SK-N-SH (cell line): ENCODE measurements around the gene CFAP68. TPM values are rescaled to one million over a fixed set of nuclear protein-coding genes. Genes with fewer than 3 reads are reported as not detected.
"Not testable (repeated sequence)": the region's sequence is repeated elsewhere in the genome, so short reads cannot be mapped to it uniquely, and the experiment has no call there.

Source experiments
- CTCF ChIA-PET: fragments of 300-600, 350-600 bp; formaldehyde crosslinking; extraction: SDS; loops from one replicate; lab custom pipeline; 2021; lab: Yijun Ruan, JAX
- POLR2A ChIA-PET: fragments of 350-600 bp; sonication (Branson Sonifier 250); formaldehyde crosslinking; extraction: SDS; loops from one replicate; lab custom pipeline; 2020; ENCODE audit warnings: antibody characterized with exemption, inconsistent platforms; lab: Yijun Ruan, JAX
- DNase-seq: peaks from one replicate; pipeline ENCODE4 v3.0.0; 2012
- H2AFZ ChIP-seq: fragments of 200-600 bp; sonication (generic); 2 replicates; pipeline ENCODE4 v1.8.1; 2016; ENCODE audit warnings: antibody characterized with exemption, mild to moderate bottlenecking, low read depth
- H3F3A ChIP-seq: fragments of 200-600 bp; sonication (generic); replicated peaks from 2 replicates; pipeline ENCODE3; 2016; ENCODE audit warnings: antibody characterized with exemption, mild to moderate bottlenecking; ENCODE audit not compliant: insufficient read depth
- H3K27ac ChIP-seq, 2 experiments: fragments of 200-500 bp in 1 of 2; fragments of 200-600 bp in 1 of 2; sonication (Bioruptor generic) in 1 of 2; sonication (generic), shearing (Covaris generic) in 1 of 2; 2 replicates each; pipeline versions ENCODE4 v1.5.1 to v1.6.1; 2014 to 2016; ENCODE audit warnings: low read depth in 2 of 2, inconsistent platforms in 1 of 2, low read length in 1 of 2, mild to moderate bottlenecking in 1 of 2, mixed read lengths in 1 of 2
- H3K27me3 ChIP-seq: fragments of 200-600 bp; sonication (generic), shearing (Covaris generic); 2 replicates; pipeline ENCODE4 v1.6.1; 2016; ENCODE audit warnings: mixed run types; ENCODE audit not compliant: insufficient read depth
- H3K36me3 ChIP-seq, 2 experiments: fragments of 200-500 bp in 1 of 2; fragments of 200-600 bp in 1 of 2; sonication (Bioruptor generic) in 1 of 2; sonication (generic) in 1 of 2; replicated peaks in 1 of 2; 2 replicates each; pipeline versions ENCODE3 to v1.5.1; 2014 to 2016; ENCODE audit warnings: low read length in 1 of 2, mild to moderate bottlenecking in 1 of 2; ENCODE audit not compliant: insufficient read depth in 2 of 2, control insufficient read depth in 1 of 2
- H3K4me1 ChIP-seq, 2 experiments: fragments of 200-500 bp in 1 of 2; fragments of 200-600 bp in 1 of 2; sonication (Bioruptor generic) in 1 of 2; sonication (generic), shearing (Covaris generic) in 1 of 2; 2 replicates each; pipeline versions ENCODE4 v1.5.1 to v1.6.1; 2014 to 2016; ENCODE audit warnings: low read depth in 1 of 2, low read length in 1 of 2, mixed run types in 1 of 2; ENCODE audit not compliant: insufficient read depth in 2 of 2, control insufficient read depth in 1 of 2
- H3K4me2 ChIP-seq: fragments of 200-600 bp; sonication (generic), shearing (Covaris generic); 2 replicates; pipeline ENCODE4 v1.6.1; 2017; ENCODE audit warnings: mixed run types
- H3K4me3 ChIP-seq, 2 experiments: fragments of 200-500 bp in 1 of 2; fragments of 200-600 bp in 1 of 2; sonication (Bioruptor generic) in 1 of 2; sonication (generic), shearing (Covaris generic) in 1 of 2; 2 replicates each; pipeline versions ENCODE4 v1.5.1 to v1.8.1; 2014 to 2016; ENCODE audit warnings: low read depth in 2 of 2, inconsistent platforms in 1 of 2, low read length in 1 of 2, mild to moderate bottlenecking in 1 of 2, mixed read lengths in 1 of 2, moderate library complexity in 1 of 2
- H3K79me2 ChIP-seq: fragments of 200-600 bp; sonication (generic); 2 replicates; pipeline ENCODE4 v1.8.1; 2017; ENCODE audit warnings: mild to moderate bottlenecking; ENCODE audit not compliant: insufficient read depth
- H3K9ac ChIP-seq: fragments of 200-600 bp; sonication (generic); 2 replicates; pipeline ENCODE4 v1.6.1; 2017; ENCODE audit warnings: mixed run types
- H3K9me2 ChIP-seq: fragments of 200-600 bp; sonication (generic); 2 replicates; pipeline ENCODE4 v1.6.1; 2017; ENCODE audit warnings: mixed run types
- H3K9me3 ChIP-seq: fragments of 200-600 bp; sonication (generic); 2 replicates; pipeline ENCODE4 v1.6.1; 2017; ENCODE audit warnings: mixed run types, mild to moderate bottlenecking, moderate library complexity
- H4K20me1 ChIP-seq: fragments of 200-600 bp; sonication (generic); 2 replicates; pipeline ENCODE4 v1.6.1; 2017; ENCODE audit warnings: mild to moderate bottlenecking, mixed run types; ENCODE audit not compliant: insufficient read depth
- CHD2 ChIP-seq: fragments of 150-350 bp; IDR thresholded peaks from 2 replicates; pipeline ENCODE4 v1.6.1; 2018; ENCODE audit warnings: low read length; ENCODE audit not compliant: partially characterized antibody
- CTCF ChIP-seq: fragments of 200-600 bp; sonication (generic); IDR thresholded peaks from 2 replicates; pipeline ENCODE4 v1.6.1; 2017; ENCODE audit warnings: antibody characterized with exemption, mild to moderate bottlenecking, moderate library complexity
- ELF1 ChIP-seq: IDR thresholded peaks from 2 replicates; pipeline ENCODE4 v1.4.0; 2012
- FOSL2 ChIP-seq: IDR thresholded peaks from 2 replicates; pipeline ENCODE4 v1.4.0; 2012; ENCODE audit warnings: low read depth, mild to moderate bottlenecking, moderate library complexity, borderline replicate concordance
- GATA2 ChIP-seq: sonication (generic); formaldehyde crosslinking; IDR thresholded peaks from 2 replicates; pipeline ENCODE4 v1.5.0; 2020; ENCODE audit warnings: mild to moderate bottlenecking, missing genetic modification reagents
- IRF3 ChIP-seq: fragments of 150-350 bp; IDR thresholded peaks from 2 replicates; pipeline ENCODE4 v1.6.1; 2016; ENCODE audit warnings: mild to moderate bottlenecking, low read depth, low read length
- MXI1 ChIP-seq: IDR thresholded peaks from 2 replicates; pipeline ENCODE4 v1.6.1; 2012; ENCODE audit warnings: mild to moderate bottlenecking, low read depth, low read length, improper control_type of control experiment
- NFIC ChIP-seq: IDR thresholded peaks from 2 replicates; pipeline ENCODE4 v1.4.0; 2012; ENCODE audit warnings: borderline replicate concordance
- RAD21 ChIP-seq: IDR thresholded peaks from 2 replicates; pipeline ENCODE4 v1.6.1; 2012; ENCODE audit warnings: mild to moderate bottlenecking, low read length
- WGBS: methylation state at CpG from one replicate; pipeline ENCODE4 v1.1.6; 2017; ENCODE audit warnings: low lambda C conversion rate; 5-methylcytosine and 5-hydroxymethylcytosine counted together
- polyA plus RNA-seq, 3 experiments: library from polyadenylated mRNA; depleted of rRNA; stranded (reverse); fragments of >200 nt; gene quantifications; 2 replicates each; pipeline ENCODE4 v1.2.3, GENCODE V29; 2012

CFAP68 gene
- polyA plus RNA-seq, 1 of the 3 experiments (the other 2 are of a cell fraction): 61.2 TPM

GRCh38 chr11:111932611-111932950 is 53.2 kb downstream of the CFAP68 start:
- H3K9ac ChIP-seq: no peak overlapping the region
- no peak for DNase-seq
- H3K9me2 ChIP-seq: no peaks in the 10 kb centered on the region
- 0 out of 2 replicates have a peak overlapping the region, but pooled peaks have one; percentile 64 for H2AFZ ChIP-seq
- TF ChIP-seq RAD21 (no peak), ELF1 (no peak), GATA2 (CRISPR knock-in tag) (no peak), MXI1 (no peak), IRF3 (no peak), CHD2 (no peak), NFIC (no peak), CTCF (no peak), FOSL2 (no peak)
- TF ChIP-seq, all 33 proteins: peak for 0
- H3F3A ChIP-seq: peaks cover 6% of the 10 kb centered on the region
- H4K20me1 ChIP-seq: no peaks in the 10 kb centered on the region
- WGBS: 65% methylated on average over 2 of the region's 2 CpGs
- H3K9me3 ChIP-seq: no peaks in the 10 kb centered on the region
- no peaks in the 10 kb centered on the region for H3K27me3 ChIP-seq
- peaks cover 16 to 25% of the 10 kb centered on the region in 2 experiments; a peak in 3 of 4 replicates for H3K4me1 ChIP-seq
- H3K27ac ChIP-seq: no peak overlapping the region
- no peak overlapping the region for H3K4me2 ChIP-seq
- ChIA-PET CTCF (interaction anchor here (0.7 to 15.8 kb wide), 6 partner anchors 22 to 1357 kb away, joined by 3 to 272 read pairs (median 5); no protein-coding TSS in a partner anchor), POLR2A (no interaction called here)
- no peaks in the 10 kb centered on the region for H3K36me3 ChIP-seq
- peaks cover 10% of the 10 kb centered on the region; the same call in 1 of the 2 replicates for H3K79me2 ChIP-seq
- H3K4me3 ChIP-seq: no peak overlapping the region

- H3K27ac ChIP-seq, H3K9me3 ChIP-seq, H2AFZ ChIP-seq, H3K4me3 ChIP-seq, DNase-seq, H3K27me3 ChIP-seq, H3K9ac ChIP-seq, POLR2A ChIA-PET, H3K36me3 ChIP-seq, H4K20me1 ChIP-seq, H3K4me2 ChIP-seq, H3K9me2 ChIP-seq: not testable (repeated sequence)
- Histone ChIP-seq H3K4me1 (peaks cover 22 to 31% of the 10 kb centered on the region in 2 experiments; a peak in 3 of 4 replicates), H3K79me2 (peaks cover 16% of the 10 kb centered on the region; the same call in 1 of the 2 replicates), H3F3A (peaks cover 12% of the 10 kb centered on the region)
- CTCF ChIA-PET: interaction anchor here (0.7 to 15.8 kb wide), 3 partner anchors 47 to 1356 kb away, joined by 3 to 272 read pairs (median 12); no protein-coding TSS in a partner anchor
- 99% methylated on average over 14 of the region's 14 CpGs for WGBS
Measured at GRCh38 chr11:111933176-111933575, 53.8 kb downstream of the CFAP68 start.
